ENCODE measurements around the gene BLCAP.

- no peak for TF ChIP-seq CTCF (IDR thresholded peaks at IDR 0.05; ENCODE audit: low read depth, low read length, poor library complexity, severe bottlenecking)
- no peak for TF ChIP-seq EZH2phosphoT487 (IDR thresholded peaks at IDR 0.05; ENCODE audit: borderline replicate concordance, low read length)
Observed at GRCh38 chr20:37566590-37567330, 39.1 kb upstream of the BLCAP start.
